ENCODE data around the gene DCHS2. TPM values are rescaled to one million over a fixed set of nuclear protein-coding genes. Genes with fewer than 3 reads are reported as not detected.

The DCHS2 gene
- total RNA-seq, 2 experiments from 2014 or later, result not detected

DNA sequence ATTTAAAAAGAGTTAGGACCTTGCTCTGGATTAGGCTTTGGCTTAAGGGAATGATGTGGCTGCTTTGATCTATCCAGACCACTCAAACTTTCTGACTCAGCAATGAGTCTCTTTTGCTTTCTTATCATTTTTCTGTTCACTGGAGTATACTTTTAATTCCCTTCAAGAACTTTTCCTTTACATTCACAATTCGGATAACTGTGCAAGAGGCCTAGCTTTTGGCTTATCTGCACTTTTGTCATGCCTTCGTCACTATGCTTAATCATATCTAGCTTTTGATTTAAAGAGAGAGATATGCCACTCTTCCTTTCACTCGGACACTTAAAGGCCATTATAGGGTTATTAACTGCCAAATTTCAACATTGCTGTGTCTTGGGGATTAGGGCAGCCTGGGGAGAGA lies 147.9 kb downstream of the DCHS2 start:
- no peak for TF ChIP-seq EZH2phosphoT487 (IDR thresholded peaks at IDR 0.05; ENCODE audit: borderline replicate concordance, low read depth, low read length)
- no peak for TF ChIP-seq CTCF (conservative IDR thresholded peaks at IDR 0.05; ENCODE audit: low read length)
- no peaks in the 10 kb centered on the region for H3K9me2 ChIP-seq (ENCODE audit: insufficient read depth, low read length)
- no peaks in the 10 kb centered on the region for H3K9me3 ChIP-seq (ENCODE audit: low read length)
- no peak overlapping the region for H3K4me3 ChIP-seq (ENCODE audit: low read depth, low read length, poor library complexity, severe bottlenecking)
- intact Hi-C loops (cut with micrococcal nuclease; ENCODE audit: unreplicated experiment), result no loop called here
- BruUV-seq (replicated peaks), result no TSS peak
- POLR2A ChIA-PET, result no interaction called here
- DNase-seq (ENCODE audit: low spot score), result no peak
- CTCF ChIA-PET (ENCODE audit: unreplicated experiment), result no interaction called here
- no peak overlapping the region for H3K4me2 ChIP-seq (ENCODE audit: low read length)
- no peaks in the 10 kb centered on the region for H3K36me3 ChIP-seq (ENCODE audit: insufficient read depth, low read length)
- H3K4me1 ChIP-seq (ENCODE audit: insufficient read depth, low read length, poor library complexity, severe bottlenecking), result no peaks in the 10 kb centered on the region
- H2AFZ ChIP-seq (ENCODE audit: low read length), result no peak overlapping the region
- no peak overlapping the region for H3K27ac ChIP-seq (ENCODE audit: low read depth, low read length, poor library complexity, severe bottlenecking)
- no peaks in the 10 kb centered on the region for H3K79me2 ChIP-seq (ENCODE audit: insufficient read depth, low read depth, low read length)
- H4K20me1 ChIP-seq (ENCODE audit: insufficient read depth, low read length), result no peaks in the 10 kb centered on the region

DNA sequence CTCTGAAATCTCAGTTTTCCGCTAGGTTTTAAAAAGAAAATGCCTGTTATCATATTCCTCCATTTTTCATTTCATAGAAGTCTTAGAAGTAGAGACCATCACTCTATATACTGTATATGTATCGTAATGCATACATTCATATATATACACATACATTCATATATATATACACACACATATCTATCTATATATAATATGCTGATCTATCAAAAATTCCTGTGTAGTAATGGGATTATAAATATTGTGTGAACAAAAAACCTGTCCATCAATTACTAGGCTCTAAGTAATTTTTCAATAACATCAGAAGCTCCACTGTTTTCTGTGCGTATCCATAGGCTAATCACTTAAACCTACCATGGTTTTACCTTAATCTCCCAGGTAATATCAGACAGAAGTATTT lies 150.2 kb downstream of the DCHS2 start:
- H3K9me2 ChIP-seq (ENCODE audit: insufficient read depth, low read length), result no peaks in the 10 kb centered on the region
- no peak overlapping the region for H3K4me3 ChIP-seq (ENCODE audit: low read depth, low read length, poor library complexity, severe bottlenecking)
- H3K4me2 ChIP-seq (ENCODE audit: low read length), result no peak overlapping the region
- intact Hi-C loops (cut with micrococcal nuclease; ENCODE audit: unreplicated experiment), result no loop called here
- TF ChIP-seq EZH2phosphoT487 (IDR thresholded peaks at IDR 0.05; ENCODE audit: borderline replicate concordance, low read depth, low read length), result no peak
- TF ChIP-seq CTCF (conservative IDR thresholded peaks at IDR 0.05; ENCODE audit: low read length), result no peak
- no peaks in the 10 kb centered on the region for H3K36me3 ChIP-seq (ENCODE audit: insufficient read depth, low read length)
- H3K79me2 ChIP-seq (ENCODE audit: insufficient read depth, low read depth, low read length), result no peaks in the 10 kb centered on the region
- H3K4me1 ChIP-seq (ENCODE audit: insufficient read depth, low read length, poor library complexity, severe bottlenecking), result no peaks in the 10 kb centered on the region
- CTCF ChIA-PET (ENCODE audit: unreplicated experiment), result no interaction called here
- H3K9me3 ChIP-seq (ENCODE audit: low read length), result no peaks in the 10 kb centered on the region
- no peak overlapping the region for H2AFZ ChIP-seq (ENCODE audit: low read length)
- no peak overlapping the region for H3K27ac ChIP-seq (ENCODE audit: low read depth, low read length, poor library complexity, severe bottlenecking)
- POLR2A ChIA-PET, result no interaction called here
- H4K20me1 ChIP-seq (ENCODE audit: insufficient read depth, low read length), result no peaks in the 10 kb centered on the region
- no TSS peak for BruUV-seq (replicated peaks)
- no peak for DNase-seq (ENCODE audit: low spot score)

GRCh38 chr4:154335588-154335987 lies 156.0 kb downstream of the DCHS2 start:
- Histone ChIP-seq H3K27ac (ENCODE audit: low read depth, low read length, poor library complexity, severe bottlenecking) (no peak overlapping the region), H3K4me1 (ENCODE audit: insufficient read depth, low read length, poor library complexity, severe bottlenecking) (no peaks in the 10 kb centered on the region), H3K9me2 (ENCODE audit: insufficient read depth, low read length) (no peaks in the 10 kb centered on the region), H3K9me3 (ENCODE audit: low read length) (no peaks in the 10 kb centered on the region), H3K4me3 (ENCODE audit: low read depth, low read length, poor library complexity, severe bottlenecking) (no peak overlapping the region), H3K36me3 (ENCODE audit: insufficient read depth, low read length) (no peaks in the 10 kb centered on the region), H3K79me2 (ENCODE audit: insufficient read depth, low read depth, low read length) (no peaks in the 10 kb centered on the region), H2AFZ (ENCODE audit: low read length) (no peak overlapping the region), H4K20me1 (ENCODE audit: insufficient read depth, low read length) (no peaks in the 10 kb centered on the region), H3K4me2 (ENCODE audit: low read length) (no peak overlapping the region)
- intact Hi-C loops (cut with micrococcal nuclease; ENCODE audit: unreplicated experiment), result no loop called here
- POLR2A ChIA-PET, result interaction anchor here (0.5 kb wide), 1 partner anchor 303 kb away, joined by 4 read pairs; no protein-coding TSS in a partner anchor
- no peak for TF ChIP-seq CTCF (conservative IDR thresholded peaks at IDR 0.05; ENCODE audit: low read length)
- no peak for TF ChIP-seq EZH2phosphoT487 (IDR thresholded peaks at IDR 0.05; ENCODE audit: borderline replicate concordance, low read depth, low read length)
- no peak for DNase-seq (ENCODE audit: low spot score)
- CTCF ChIA-PET (ENCODE audit: unreplicated experiment), result no interaction called here
- no TSS peak for BruUV-seq (replicated peaks)

All from OCI-LY7 (cell line).